ENCODE data around the gene FOXO3B. TPM values are rescaled to one million over a fixed set of nuclear protein-coding genes. Genes with fewer than 3 reads are reported as not detected.
"Not testable (repeated sequence)": the region's sequence is repeated elsewhere in the genome, so short reads cannot be mapped to it uniquely, and the experiment has no call there.

Gene FOXO3B
- 1 to 10 TPM; 2.1 to 4.6 TPM for total RNA-seq

GRCh38 chr17:18681767-18682571, at the start of gene FOXO3B:
TSS of gene FOXO3B (minus strand) at chr17:18682314. CDS start at chr17:18681651, 663 bp downstream.
- H3K27ac Mint-ChIP-seq: peak within 1 kb of the TSS in 1 of 2 donors; percentile 60

DNA sequence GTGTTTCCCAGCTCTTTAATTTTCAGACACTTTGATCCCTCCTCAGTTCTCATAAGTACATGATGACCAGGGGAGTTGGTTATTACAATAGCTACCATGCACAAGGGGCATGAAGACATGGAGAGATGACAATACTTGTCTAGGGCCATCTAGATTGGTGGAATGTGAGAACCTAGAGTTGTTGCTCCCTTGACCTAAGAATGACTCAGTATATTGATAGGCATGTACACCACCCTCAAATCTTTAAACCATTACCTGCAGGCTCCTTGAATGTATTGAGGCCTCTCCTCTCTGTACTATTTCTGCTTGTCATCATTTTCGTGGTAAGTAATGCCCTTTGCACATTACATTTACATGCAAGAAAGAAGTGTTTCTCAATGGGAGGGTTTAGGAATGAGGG, 41.4 kb upstream of the FOXO3B start:
- not testable (repeated sequence) for H3K9me3 Mint-ChIP-seq; ATAC-seq; H3K27ac Mint-ChIP-seq; H3K36me3 Mint-ChIP-seq; DNase-seq (ENCODE audit: low spot score in 2 of 2)

More at GRCh38 chr17:18681767-18682571, at the start of gene FOXO3B:
- ATAC-seq (peak; percentile 97 to 99), DNase-seq (ENCODE audit: low spot score in 2 of 2) (peak; percentile 69 to 80)
- H3K36me3 Mint-ChIP-seq, H3K9me3 Mint-ChIP-seq: not testable (repeated sequence)

DNA sequence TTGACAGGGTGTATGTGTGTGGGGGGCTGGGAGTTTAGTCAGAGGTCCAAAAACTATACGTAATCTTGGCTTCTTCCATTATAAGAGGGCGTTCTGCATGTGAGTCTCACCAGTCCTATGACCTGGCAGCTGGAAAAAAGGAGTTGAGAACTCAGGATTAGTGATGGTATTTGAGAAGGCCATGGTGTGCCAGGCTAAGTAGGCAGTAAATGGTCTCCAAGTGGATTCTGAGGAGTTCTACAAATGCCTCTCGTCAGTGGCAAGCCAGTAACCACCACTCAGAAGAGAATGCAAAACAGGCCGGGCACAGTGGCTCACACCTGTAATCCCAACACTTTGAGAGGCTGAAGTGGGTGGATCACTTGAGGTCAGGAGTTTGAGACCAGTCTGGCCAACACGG, 40.5 kb upstream of the FOXO3B start:
- not testable (repeated sequence) for H3K36me3 Mint-ChIP-seq

GRCh38 chr17:18721775-18722547, 39.8 kb upstream of the FOXO3B start:
- not testable (repeated sequence) for H3K9me3 Mint-ChIP-seq; H3K36me3 Mint-ChIP-seq; H3K27ac Mint-ChIP-seq; ATAC-seq; DNase-seq (ENCODE audit: low spot score in 2 of 2)

More for the DNA sequence above, 40.5 kb upstream of the FOXO3B start:
- H3K9me3 Mint-ChIP-seq; H3K27ac Mint-ChIP-seq; DNase-seq (ENCODE audit: low spot score in 2 of 2); ATAC-seq: not testable (repeated sequence)

DNA sequence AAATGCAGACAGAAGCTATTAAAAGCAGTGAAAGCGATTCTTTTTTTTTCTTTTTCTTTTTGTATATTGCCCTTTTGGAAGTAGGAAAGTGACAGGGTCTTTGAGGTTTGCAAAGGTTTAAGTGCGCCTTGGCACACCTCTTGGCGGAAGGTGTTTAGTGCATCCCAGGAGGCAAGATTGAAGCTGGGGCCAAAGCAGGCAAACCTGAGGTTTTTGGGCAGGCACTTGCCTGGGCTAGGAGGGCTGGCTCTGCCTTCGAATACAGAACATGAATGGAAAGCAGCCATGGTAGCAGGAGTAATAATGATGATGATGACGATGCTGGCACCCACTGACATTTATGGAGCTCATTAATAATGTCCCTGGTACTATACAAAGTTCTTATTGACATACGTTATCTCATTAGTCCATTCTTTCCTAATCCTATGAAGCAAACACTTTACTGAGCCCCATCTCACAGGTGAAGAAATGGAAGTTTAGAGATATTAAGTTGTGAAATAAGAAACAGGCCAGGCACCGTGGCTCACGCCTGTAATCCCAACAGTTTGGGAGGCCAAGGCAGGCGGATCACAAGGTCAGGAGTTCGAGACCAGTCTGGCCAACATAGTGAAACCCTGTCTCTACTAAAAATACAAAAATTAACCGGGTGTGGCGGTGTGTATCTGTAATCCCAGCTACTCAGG, 37.5 kb upstream of the FOXO3B start:
- not testable (repeated sequence) for DNase-seq (ENCODE audit: low spot score in 2 of 2); H3K27ac Mint-ChIP-seq; ATAC-seq; H3K36me3 Mint-ChIP-seq; H3K9me3 Mint-ChIP-seq

DNA sequence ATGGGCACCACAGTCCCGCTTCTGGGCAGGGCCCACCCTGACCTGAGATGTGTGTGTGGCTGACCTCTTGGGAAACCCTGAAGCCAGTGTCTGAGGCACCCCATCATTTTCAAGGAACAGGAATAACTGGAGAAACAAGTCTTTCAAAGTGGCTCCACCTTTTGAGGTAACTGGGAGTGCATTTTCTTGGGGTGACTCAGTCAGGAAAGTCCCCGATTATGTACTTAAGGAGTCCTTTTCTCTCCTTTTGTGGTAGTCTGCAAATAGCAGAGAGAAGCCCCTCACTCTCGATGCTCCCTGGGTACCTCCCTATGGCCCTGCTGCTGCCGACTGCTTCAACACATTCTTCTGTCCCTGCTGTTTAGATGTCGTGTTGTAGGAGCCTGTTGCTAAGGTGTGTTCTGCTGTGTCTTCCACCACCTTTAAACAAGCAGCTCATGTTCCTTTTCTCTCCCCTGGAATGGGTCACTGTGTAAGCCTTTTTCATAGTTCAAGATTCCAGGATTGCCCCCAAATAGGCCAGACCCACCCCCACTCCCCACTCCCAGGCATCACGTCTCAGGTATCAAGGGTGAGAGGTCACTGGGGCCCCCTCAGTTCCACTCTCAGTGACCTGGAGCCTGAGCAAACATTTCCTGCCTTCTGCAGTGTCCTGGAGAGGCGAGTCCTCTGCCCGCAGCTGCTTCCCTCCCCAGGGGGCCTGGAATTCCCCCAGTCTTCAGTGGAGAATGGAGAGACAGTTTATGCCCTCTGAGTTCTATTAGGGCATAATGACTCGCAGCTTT, 36.7 kb upstream of the FOXO3B start:
- not testable (repeated sequence) for ATAC-seq, H3K36me3 Mint-ChIP-seq

GRCh38 chr17:18712354-18712999, 30.4 kb upstream of the FOXO3B start:
- DNase-seq (ENCODE audit: low spot score in 2 of 2) (peak in 1 of 2 donors; percentile 56), ATAC-seq (peak; percentile 60 to 61)
- H3K27ac Mint-ChIP-seq, H3K36me3 Mint-ChIP-seq, H3K9me3 Mint-ChIP-seq: not testable (repeated sequence)

More for the DNA sequence above, 36.7 kb upstream of the FOXO3B start:
- DNase-seq (ENCODE audit: low spot score in 2 of 2); H3K9me3 Mint-ChIP-seq: not testable (repeated sequence)
- peak overlapping the region in 1 of 2 donors; percentile 24 for H3K27ac Mint-ChIP-seq

DNA sequence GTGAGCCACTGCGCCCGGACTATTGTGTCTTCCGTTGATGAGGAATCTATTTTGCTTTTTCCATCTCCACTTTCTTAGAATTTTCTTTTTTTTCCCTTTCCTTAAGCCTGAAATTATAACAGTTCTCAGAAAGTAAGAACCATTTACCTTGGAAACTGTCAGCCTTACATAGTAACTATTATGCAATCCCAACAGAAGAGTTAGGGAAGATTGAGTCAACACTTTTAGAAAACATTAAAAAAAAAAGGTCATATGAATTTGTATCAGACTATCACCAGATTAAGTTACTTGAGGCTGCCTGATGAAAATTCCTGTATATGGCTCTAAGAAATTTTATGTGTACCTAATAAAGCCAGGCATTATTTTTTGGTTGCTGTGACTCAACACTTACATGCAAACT, 26.1 kb upstream of the FOXO3B start:
- H3K27ac Mint-ChIP-seq; H3K36me3 Mint-ChIP-seq; ATAC-seq; DNase-seq (ENCODE audit: low spot score in 2 of 2); H3K9me3 Mint-ChIP-seq: not testable (repeated sequence)

GRCh38 chr17:18705955-18706354, 23.8 kb upstream of the FOXO3B start:
- not testable (repeated sequence) for H3K27ac Mint-ChIP-seq; ATAC-seq; H3K9me3 Mint-ChIP-seq; H3K36me3 Mint-ChIP-seq; DNase-seq (ENCODE audit: low spot score in 2 of 2)

DNA sequence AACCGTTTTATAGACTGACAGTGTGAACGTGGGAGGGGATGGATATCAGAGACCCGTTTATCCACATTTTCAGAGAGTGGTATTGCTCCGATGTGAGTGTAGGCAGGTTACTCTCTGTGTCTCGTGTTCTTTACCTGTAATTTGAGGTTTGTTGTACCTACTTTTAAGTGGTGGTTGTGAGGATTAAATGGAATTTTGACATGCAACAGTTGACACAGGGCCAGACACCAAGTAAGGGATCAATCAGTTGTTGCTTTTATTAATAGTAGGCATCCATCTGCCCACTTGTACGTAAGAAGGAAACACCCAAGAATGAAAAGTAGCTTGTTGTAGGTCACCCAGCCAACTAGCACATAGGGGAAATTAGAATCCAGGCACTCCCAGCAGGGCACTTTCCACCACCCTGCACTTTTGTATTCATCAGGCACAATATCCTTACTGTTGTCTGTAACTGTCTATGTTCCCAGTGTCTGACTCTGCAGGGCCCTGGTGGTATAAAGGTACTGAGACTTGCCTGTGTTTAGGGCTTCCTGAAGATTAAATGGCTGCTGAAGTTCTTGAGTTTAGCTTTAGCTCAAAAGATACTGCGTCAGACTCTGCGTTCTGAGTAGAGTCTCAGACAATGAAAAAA, 16.5 kb upstream of the FOXO3B start:
- DNase-seq (ENCODE audit: low spot score in 2 of 2); ATAC-seq; H3K36me3 Mint-ChIP-seq; H3K9me3 Mint-ChIP-seq: not testable (repeated sequence)
- H3K27ac Mint-ChIP-seq: peak overlapping the region in 1 of 2 donors; percentile 90

- H3K36me3 Mint-ChIP-seq; DNase-seq (ENCODE audit: low spot score in 2 of 2); H3K9me3 Mint-ChIP-seq; ATAC-seq; H3K27ac Mint-ChIP-seq: not testable (repeated sequence)
Observed at GRCh38 chr17:18695143-18695542, 13.0 kb upstream of the FOXO3B start.

DNA sequence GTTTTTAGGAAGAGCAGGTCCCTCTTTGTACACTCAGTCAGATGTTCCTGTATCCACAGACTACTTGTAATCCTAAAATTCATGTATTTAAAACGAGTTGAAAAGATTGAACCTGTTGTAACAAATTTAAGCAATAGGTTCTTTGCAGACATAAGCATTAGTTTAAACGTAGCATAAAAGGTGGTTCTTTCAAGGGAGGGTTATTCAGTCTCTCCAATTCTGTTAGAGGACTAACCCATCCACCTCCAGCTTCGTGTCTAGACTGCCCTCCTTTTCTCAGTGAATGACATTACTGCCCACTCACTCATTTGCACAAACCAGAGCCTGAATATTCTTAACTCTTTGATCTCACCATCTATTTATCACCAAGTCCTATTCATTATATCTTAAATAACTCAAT, 554 bp upstream of the FOXO3B start:
- DNase-seq (ENCODE audit: low spot score in 2 of 2); H3K9me3 Mint-ChIP-seq; H3K27ac Mint-ChIP-seq; H3K36me3 Mint-ChIP-seq: not testable (repeated sequence)
- ATAC-seq: peak in 1 of 2 donors; percentile 44

DNA sequence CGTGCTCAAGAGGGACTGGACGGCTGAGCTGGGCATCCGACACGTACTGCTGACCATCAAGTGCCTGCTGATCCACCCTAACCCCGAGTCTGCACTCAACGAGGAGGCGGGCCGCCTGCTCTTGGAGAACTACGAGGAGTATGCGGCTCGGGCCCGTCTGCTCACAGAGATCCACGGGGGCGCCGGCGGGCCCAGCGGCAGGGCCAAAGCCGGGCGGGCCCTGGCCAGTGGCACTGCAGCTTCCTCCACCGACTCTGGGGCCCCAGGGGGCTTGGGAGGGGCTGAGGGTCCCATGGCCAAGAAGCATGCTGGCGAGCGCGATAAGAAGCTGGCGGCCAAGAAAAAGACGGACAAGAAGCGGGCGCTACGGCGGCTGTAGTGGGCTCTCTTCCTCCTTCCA, 4.7 kb downstream of the FOXO3B start:
- H3K9me3 Mint-ChIP-seq; ATAC-seq; H3K27ac Mint-ChIP-seq; DNase-seq (ENCODE audit: low spot score in 2 of 2): not testable (repeated sequence)
- H3K36me3 Mint-ChIP-seq: peaks cover 8 to 36% of the 10 kb centered on the region in 2 donors

- not testable (repeated sequence) for DNase-seq (ENCODE audit: low spot score in 2 of 2); H3K9me3 Mint-ChIP-seq; H3K27ac Mint-ChIP-seq; ATAC-seq
- peaks cover 8 to 40% of the 10 kb centered on the region in 2 donors for H3K36me3 Mint-ChIP-seq
Observed at GRCh38 chr17:18676928-18677327, 5.2 kb downstream of the FOXO3B start.

All from activated naive CD4-positive, alpha-beta T cell treated with anti-CD3 and anti-CD28 coated beads, Interleukin-2, amount 50 U/mL, for 72 hours (primary cell).